HG02884 (cell line): ENCODE data around the gene WWC2.

Source experiments
- ATAC-seq: cut with Tn5 transposase; IDR thresholded peaks from one replicate; pipeline ENCODE4 v1.9.1; 2021; ENCODE audit warnings: mild to moderate bottlenecking, moderate library complexity; ENCODE audit not compliant: unreplicated experiment

Gene WWC2

GRCh38 chr4:183098723-183099536, at the start of gene WWC2:
Gene WWC2 (plus strand): TSS chr4:183099257. CDS start chr4:183099492, 235 bp downstream.
- peak; percentile 68 for ATAC-seq

- no peak for ATAC-seq
Observed at GRCh38 chr4:183053681-183054080, 45.4 kb upstream of the WWC2 start.

- no peak for ATAC-seq
Observed at GRCh38 chr4:183057255-183057654, 41.8 kb upstream of the WWC2 start.

- no peak for ATAC-seq
Observed at GRCh38 chr4:183059797-183060196, 39.3 kb upstream of the WWC2 start.

GRCh38 chr4:183068502-183068901, 30.6 kb upstream of the WWC2 start:
- ATAC-seq = no peak

- no peak for ATAC-seq
Observed at GRCh38 chr4:183071222-183071621, 27.8 kb upstream of the WWC2 start.

GRCh38 chr4:183072176-183072575, 26.9 kb upstream of the WWC2 start:
- ATAC-seq = no peak

- no peak for ATAC-seq
Observed at GRCh38 chr4:183073838-183074145, 25.3 kb upstream of the WWC2 start.

- no peak for ATAC-seq
Observed at GRCh38 chr4:183074288-183074990, 24.6 kb upstream of the WWC2 start.

- ATAC-seq = no peak
Observed at GRCh38 chr4:183078634-183079033, 20.4 kb upstream of the WWC2 start.

GRCh38 chr4:183080372-183081115, 18.5 kb upstream of the WWC2 start:
- no peak for ATAC-seq

- ATAC-seq = no peak
Observed at GRCh38 chr4:183081116-183081469, 18.0 kb upstream of the WWC2 start.

- no peak for ATAC-seq
Observed at GRCh38 chr4:183082053-183082452, 17.0 kb upstream of the WWC2 start.

GRCh38 chr4:183094393-183095198, 4.5 kb upstream of the WWC2 start:
- no peak for ATAC-seq

GRCh38 chr4:183095199-183095512, 3.9 kb upstream of the WWC2 start:
- no peak for ATAC-seq

GRCh38 chr4:183096276-183096965, 2.6 kb upstream of the WWC2 start:
- ATAC-seq = no peak

GRCh38 chr4:183097231-183098018, 1.6 kb upstream of the WWC2 start:
- no peak for ATAC-seq

GRCh38 chr4:183098019-183098722, 886 bp upstream of the WWC2 start:
- peak; percentile 21 for ATAC-seq
